Measurements from ENCODE around the gene DBR1.
A peak's percentile ranks its signal among the peaks of the same experiment; 100 is the strongest.

Gene DBR1

GRCh38 chr3:138174421-138175131 is at the start of gene DBR1 (continued):
- no peak for TF ChIP-seq PRDM2 (tag by site-specific recombination; IDR thresholded peaks at IDR 0.05; ENCODE audit: borderline replicate concordance)
- TF ChIP-seq ZNF548 (tag by site-specific recombination; IDR thresholded peaks at IDR 0.05), result no peak
- TF ChIP-seq ZNF639 (tag by site-specific recombination; IDR thresholded peaks at IDR 0.05), result 0 out of 2 replicates have a peak, but pooled peaks have one; percentile 30
- TF ChIP-seq CTCF (tag by site-specific recombination; IDR thresholded peaks at IDR 0.05), result peak; percentile 12; the same call in 1 of the 2 replicates
- no peak for TF ChIP-seq ZNF19 (tag by site-specific recombination; IDR thresholded peaks at IDR 0.05; ENCODE audit: low read depth)
- peak; percentile 37; the same call in 1 of the 2 replicates for TF ChIP-seq KLF16 (tag by site-specific recombination; IDR thresholded peaks at IDR 0.05)
- TF ChIP-seq REPIN1 (tag by site-specific recombination; IDR thresholded peaks at IDR 0.05; ENCODE audit: low read depth), result 0 out of 2 replicates have a peak, but pooled peaks have one; percentile 14
- no peak for TF ChIP-seq ZNF398 (tag by site-specific recombination; IDR thresholded peaks at IDR 0.05)
- TF ChIP-seq ZNF18 (tag by site-specific recombination; IDR thresholded peaks at IDR 0.05), result no peak
- peak; percentile 28; the same call in 1 of the 2 replicates for TF ChIP-seq ZNF10 (tag by site-specific recombination; IDR thresholded peaks at IDR 0.05)
- no peak for TF ChIP-seq ZBTB6 (tag by site-specific recombination; IDR thresholded peaks at IDR 0.05)
- 0 out of 2 replicates have a peak, but pooled peaks have one; percentile 30 for TF ChIP-seq KLF1 (tag by site-specific recombination; IDR thresholded peaks at IDR 0.05)
- TF ChIP-seq ZNF518A (tag by site-specific recombination; conservative IDR thresholded peaks at IDR 0.05; ENCODE audit: low read depth), result peak; percentile 93
- TF ChIP-seq ZNF391 (tag by site-specific recombination; IDR thresholded peaks at IDR 0.05; ENCODE audit: borderline replicate concordance, low read depth), result peak; percentile 58; the same call in 1 of the 2 replicates
- TF ChIP-seq ZNF354C (tag by site-specific recombination; IDR thresholded peaks at IDR 0.05; ENCODE audit: borderline replicate concordance, low read depth), result no peak
- TF ChIP-seq ZBTB26 (tag by site-specific recombination; optimal IDR thresholded peaks at IDR 0.05), result peak; percentile 39

All from HEK293 (cell line).